Memory B cell (primary cell): Measurements from ENCODE around the gene CDC40.

ENCODE experiments used
- ATAC-seq: fragments of 150-1000 bp; cut with Tn5 transposase; 2 replicates; pipeline ENCODE4 v1.10.0; 2021; ENCODE audit warnings: low read depth, mild to moderate bottlenecking, moderate library complexity
- DNase-seq, 2 donors: peaks; one replicate each; pipeline ENCODE4 v3.0.0; 2022; ENCODE audit warnings: low spot score in 2 of 2
- H3K27ac Mint-ChIP-seq: one replicate; pipeline ENCODE4 v1.8.0; 2022; ENCODE audit warnings: mild to moderate bottlenecking, moderate library complexity, mixed read lengths
- H3K27me3 Mint-ChIP-seq: one replicate; pipeline ENCODE4 v1.8.0; 2022; ENCODE audit warnings: mixed read lengths
- H3K36me3 Mint-ChIP-seq: one replicate; pipeline ENCODE4 v1.8.0; 2022; ENCODE audit warnings: mild to moderate bottlenecking, mixed read lengths
- H3K4me1 Mint-ChIP-seq: one replicate; pipeline ENCODE4 v1.8.0; 2022; ENCODE audit warnings: mixed read lengths
- H3K4me3 Mint-ChIP-seq: one replicate; pipeline ENCODE4 v1.8.0; 2022; ENCODE audit warnings: mild to moderate bottlenecking, moderate library complexity, mixed read lengths
- H3K9me3 Mint-ChIP-seq: one replicate; pipeline ENCODE4 v1.8.0; 2022; ENCODE audit warnings: mixed read lengths

CDC40 gene

DNA sequence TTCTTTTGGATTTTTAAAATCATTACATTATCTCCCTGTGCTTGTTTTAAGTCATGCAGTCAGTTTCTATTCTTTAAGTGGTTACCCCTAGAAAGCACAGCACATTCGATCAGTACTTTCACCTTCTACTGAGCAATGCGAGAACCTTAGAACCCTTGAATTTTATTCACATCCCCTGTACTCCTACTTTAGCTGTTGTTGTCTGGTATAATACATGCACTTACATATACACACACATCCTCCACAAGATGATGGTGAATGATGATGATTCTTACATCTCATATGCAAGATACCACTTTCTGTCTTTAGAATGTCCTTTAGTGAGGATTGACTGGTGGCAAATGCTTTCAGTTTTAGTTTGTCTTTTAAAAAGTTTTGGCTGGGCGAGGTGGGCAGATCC is 5.7 kb downstream of the CDC40 start:
- Mint-ChIP-seq H3K4me3 (peak overlapping the region; percentile 56), H3K27me3 (no peaks in the 10 kb centered on the region), H3K27ac (peak overlapping the region; percentile 74), H3K9me3 (no peaks in the 10 kb centered on the region), H3K36me3 (peaks cover 8% of the 10 kb centered on the region), H3K4me1 (peaks cover 13% of the 10 kb centered on the region)
- DNase-seq = no peak
- ATAC-seq = no peak

- H3K27ac Mint-ChIP-seq = peak overlapping the region; percentile 4
- ATAC-seq (no peak), DNase-seq (no peak)
- peaks cover 12% of the 10 kb centered on the region for H3K36me3 Mint-ChIP-seq
- no peaks in the 10 kb centered on the region for H3K9me3 Mint-ChIP-seq
- H3K27me3 Mint-ChIP-seq = no peaks in the 10 kb centered on the region
- no peak overlapping the region for H3K4me3 Mint-ChIP-seq
- H3K4me1 Mint-ChIP-seq = peaks cover 13% of the 10 kb centered on the region
Observed at GRCh38 chr6:110188791-110189190, 8.6 kb downstream of the CDC40 start.

DNA sequence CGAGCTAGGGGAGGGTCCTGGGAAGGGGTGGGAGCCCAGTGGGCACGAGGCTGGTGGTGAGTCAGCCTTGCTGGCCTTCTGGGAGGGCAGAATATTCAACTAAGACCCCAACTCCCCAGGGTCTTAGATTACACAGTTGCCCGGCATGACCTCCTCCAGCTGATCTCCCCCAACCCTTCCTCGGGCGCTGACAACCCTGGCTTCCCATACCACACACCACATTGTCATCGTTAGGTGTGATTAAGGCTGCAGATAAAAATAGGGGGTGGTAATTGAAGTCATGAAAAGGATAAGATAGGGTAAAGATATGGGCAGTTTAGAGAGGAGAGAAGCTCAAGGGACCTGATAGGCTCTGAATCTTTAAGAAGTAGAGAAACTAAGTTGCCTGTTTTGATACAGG is 10.5 kb downstream of the CDC40 start:
- ATAC-seq = no peak
- Mint-ChIP-seq H3K36me3 (peaks cover 11% of the 10 kb centered on the region), H3K27ac (no peak overlapping the region), H3K9me3 (no peaks in the 10 kb centered on the region), H3K4me1 (peaks cover 17% of the 10 kb centered on the region), H3K4me3 (no peak overlapping the region), H3K27me3 (no peaks in the 10 kb centered on the region)
- no peak for DNase-seq

DNA sequence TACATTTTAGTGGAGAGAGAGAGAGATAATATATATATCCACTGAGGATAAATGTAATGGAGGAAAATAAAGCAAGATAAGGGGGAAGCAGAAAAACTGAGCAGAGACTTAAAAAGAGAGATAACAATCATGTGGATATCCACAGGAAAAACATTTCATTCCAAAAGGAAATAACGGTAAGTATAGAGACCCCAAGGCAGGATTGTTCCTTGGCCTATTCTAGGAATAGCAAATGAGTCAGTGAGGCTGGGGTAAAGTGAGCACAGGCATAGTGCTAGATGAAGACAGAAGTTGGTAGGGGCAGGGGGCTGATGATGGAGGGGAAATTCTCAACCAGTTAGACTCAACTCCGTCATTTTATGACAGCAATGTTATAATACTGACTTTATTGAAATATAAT is 11.2 kb downstream of the CDC40 start:
- no peak for ATAC-seq
- DNase-seq = no peak
- H3K4me1 Mint-ChIP-seq = peaks cover 13% of the 10 kb centered on the region
- no peaks in the 10 kb centered on the region for H3K9me3 Mint-ChIP-seq
- peaks cover 7% of the 10 kb centered on the region for H3K36me3 Mint-ChIP-seq
- H3K27ac Mint-ChIP-seq = no peak overlapping the region
- H3K4me3 Mint-ChIP-seq = no peak overlapping the region
- no peaks in the 10 kb centered on the region for H3K27me3 Mint-ChIP-seq

DNA sequence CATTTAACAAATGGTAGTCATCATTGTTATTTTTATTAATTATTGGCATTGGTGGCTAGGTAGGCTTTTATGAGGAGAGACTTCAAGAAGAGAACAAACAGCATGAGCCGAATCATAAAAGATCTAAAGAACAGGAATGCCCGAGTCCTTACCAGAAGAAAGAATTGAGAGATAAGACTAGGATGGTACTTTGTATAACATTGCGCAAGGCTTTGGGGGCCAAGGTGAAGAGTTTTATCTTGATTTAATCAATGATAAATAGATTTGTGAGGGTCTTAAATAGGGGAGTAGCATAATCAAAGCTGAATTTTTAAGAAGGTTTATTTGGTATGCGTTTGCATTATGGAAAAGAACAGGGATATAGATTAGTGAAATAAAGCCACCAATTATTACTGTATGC is 15.4 kb downstream of the CDC40 start:
- Mint-ChIP-seq H3K36me3 (peaks cover 12% of the 10 kb centered on the region), H3K9me3 (no peaks in the 10 kb centered on the region), H3K4me3 (no peak overlapping the region), H3K4me1 (peaks cover 5% of the 10 kb centered on the region), H3K27ac (no peak overlapping the region), H3K27me3 (no peaks in the 10 kb centered on the region)
- ATAC-seq (no peak), DNase-seq (no peak)

DNA sequence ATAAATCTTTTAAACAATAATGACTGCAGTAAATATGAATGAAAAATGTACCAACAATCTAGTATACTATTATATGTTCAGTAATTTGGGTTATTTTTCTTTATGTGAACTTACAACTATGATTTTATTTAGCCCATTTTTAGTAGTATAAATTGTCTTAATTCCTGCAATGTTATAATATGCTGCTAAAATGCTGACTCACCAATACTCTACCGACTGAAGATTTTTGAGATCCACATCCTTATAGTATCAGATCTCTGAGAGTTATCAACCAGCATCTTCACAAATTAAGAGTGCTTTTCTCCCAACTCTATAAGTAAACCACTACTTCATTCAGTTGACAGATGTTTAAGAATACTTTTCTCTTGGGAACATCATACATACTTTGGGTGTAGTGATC is 16.6 kb downstream of the CDC40 start:
- peaks cover 12% of the 10 kb centered on the region for H3K36me3 Mint-ChIP-seq
- no peaks in the 10 kb centered on the region for H3K9me3 Mint-ChIP-seq
- no peak overlapping the region for H3K4me3 Mint-ChIP-seq
- ATAC-seq (no peak), DNase-seq (no peak)
- H3K4me1 Mint-ChIP-seq = peaks cover 8% of the 10 kb centered on the region
- H3K27me3 Mint-ChIP-seq = no peaks in the 10 kb centered on the region
- H3K27ac Mint-ChIP-seq = no peak overlapping the region

GRCh38 chr6:110198561-110198960 is 18.3 kb downstream of the CDC40 start:
- DNase-seq (no peak), ATAC-seq (no peak)
- Mint-ChIP-seq H3K9me3 (no peaks in the 10 kb centered on the region), H3K4me1 (peaks cover 13% of the 10 kb centered on the region), H3K36me3 (peaks cover 14% of the 10 kb centered on the region), H3K27me3 (no peaks in the 10 kb centered on the region), H3K27ac (no peak overlapping the region), H3K4me3 (no peak overlapping the region)

DNA sequence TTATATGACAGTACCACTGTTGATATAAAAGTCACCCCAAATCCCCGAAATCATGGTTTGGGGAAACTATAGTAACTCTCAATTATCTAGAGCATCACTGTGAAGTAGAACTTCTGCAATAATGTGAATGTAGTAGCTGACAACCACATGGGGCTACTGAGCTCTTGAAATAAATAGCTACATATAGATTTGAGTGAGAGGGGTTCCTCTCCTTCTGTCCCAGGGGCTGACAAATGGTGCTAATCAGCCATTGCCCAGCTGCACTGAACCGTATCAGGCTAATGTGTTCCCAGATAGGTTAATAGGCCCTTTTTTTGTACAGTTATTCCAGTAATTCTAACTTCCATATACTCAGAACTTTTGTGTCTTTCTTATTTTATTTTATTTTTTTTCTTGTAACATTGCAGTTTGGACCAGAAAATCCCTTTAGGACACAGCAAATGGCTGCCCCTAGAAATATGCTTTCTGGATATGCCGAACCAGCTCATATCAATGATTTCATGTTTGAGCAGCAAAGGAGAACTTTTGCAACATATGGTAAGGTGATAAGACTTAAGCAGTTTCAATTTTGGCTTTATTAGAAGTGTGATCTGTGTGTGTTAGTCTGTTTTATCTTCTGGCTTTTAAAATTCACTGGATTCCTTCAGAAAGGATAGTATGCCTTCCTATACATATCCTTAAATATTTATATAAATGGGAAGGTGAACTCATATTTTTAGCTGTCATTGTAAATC is 21.1 kb downstream of the CDC40 start:
- DNase-seq = no peak
- peaks cover 11% of the 10 kb centered on the region for H3K36me3 Mint-ChIP-seq
- H3K9me3 Mint-ChIP-seq = no peaks in the 10 kb centered on the region
- H3K27ac Mint-ChIP-seq = peak overlapping the region; percentile 83
- H3K27me3 Mint-ChIP-seq = no peaks in the 10 kb centered on the region
- peaks cover 15% of the 10 kb centered on the region for H3K4me1 Mint-ChIP-seq
- ATAC-seq = no peak
- H3K4me3 Mint-ChIP-seq = no peak overlapping the region

DNA sequence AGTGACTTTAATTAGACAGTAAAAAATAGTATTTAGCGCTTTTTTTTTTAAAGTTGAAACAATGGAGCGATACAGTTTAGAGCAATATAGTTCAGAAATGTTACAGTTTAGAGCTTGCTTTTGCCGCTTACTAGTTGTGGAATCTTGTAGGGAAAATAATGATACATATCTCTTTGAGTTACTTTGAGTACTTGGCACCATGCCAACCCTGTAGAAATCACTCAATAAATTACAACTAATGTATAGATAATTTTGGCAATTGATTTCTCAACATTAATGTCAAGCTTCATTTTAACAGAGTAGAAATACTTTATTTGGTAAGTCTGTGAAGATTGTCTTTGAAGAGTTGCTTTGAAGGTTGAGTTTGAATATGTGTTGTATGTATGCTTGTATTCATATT is 27.4 kb downstream of the CDC40 start:
- H3K27me3 Mint-ChIP-seq = no peaks in the 10 kb centered on the region
- ATAC-seq = no peak
- peaks cover 10% of the 10 kb centered on the region for H3K4me1 Mint-ChIP-seq
- DNase-seq = no peak
- H3K4me3 Mint-ChIP-seq = no peak overlapping the region
- no peaks in the 10 kb centered on the region for H3K9me3 Mint-ChIP-seq
- H3K27ac Mint-ChIP-seq = no peak overlapping the region
- H3K36me3 Mint-ChIP-seq = peaks cover 17% of the 10 kb centered on the region

DNA sequence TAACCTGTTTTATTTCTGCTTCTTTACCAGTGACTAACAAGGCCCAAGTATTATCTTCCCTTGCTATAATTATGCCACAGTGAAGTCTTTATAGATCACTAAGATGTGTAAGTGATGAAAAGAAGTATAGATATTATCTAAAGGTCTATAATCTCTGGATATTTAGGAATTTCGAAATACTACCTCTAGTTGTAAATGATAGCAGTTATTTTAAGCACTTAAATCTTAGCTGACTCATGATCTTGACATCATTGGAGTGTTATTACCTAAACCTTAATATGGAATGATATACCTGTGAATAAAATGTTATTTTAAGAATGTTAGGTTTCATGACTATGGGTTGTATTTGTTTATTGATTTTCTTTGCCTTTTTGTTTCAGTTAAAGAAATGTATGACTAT is 31.5 kb downstream of the CDC40 start:
- H3K27ac Mint-ChIP-seq = no peak overlapping the region
- H3K36me3 Mint-ChIP-seq = peaks cover 33% of the 10 kb centered on the region
- no peaks in the 10 kb centered on the region for H3K27me3 Mint-ChIP-seq
- H3K4me1 Mint-ChIP-seq = peaks cover 2% of the 10 kb centered on the region
- no peak overlapping the region for H3K4me3 Mint-ChIP-seq
- H3K9me3 Mint-ChIP-seq = no peaks in the 10 kb centered on the region
- DNase-seq (no peak), ATAC-seq (no peak)

DNA sequence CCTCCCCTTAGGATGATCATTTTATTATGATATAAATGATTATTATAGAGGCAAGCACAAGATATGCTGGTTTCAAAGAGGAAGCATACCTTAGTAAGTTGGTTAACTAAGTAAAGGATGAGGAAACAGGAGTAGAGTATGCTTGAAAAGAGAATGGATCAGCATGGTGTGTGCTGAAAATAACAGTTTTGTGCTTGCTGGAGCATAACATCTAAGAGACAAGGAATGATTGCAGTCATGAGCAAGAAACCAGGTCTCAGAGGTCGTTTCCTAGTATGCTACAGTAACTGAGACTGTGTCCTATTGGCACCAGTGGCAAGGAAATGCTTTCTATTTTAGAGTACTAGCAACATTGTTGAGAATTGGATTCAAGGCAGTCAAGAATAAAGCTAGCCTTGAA is 34.1 kb downstream of the CDC40 start:
- Mint-ChIP-seq H3K9me3 (no peaks in the 10 kb centered on the region), H3K36me3 (peaks cover 37% of the 10 kb centered on the region), H3K4me1 (peaks cover 2% of the 10 kb centered on the region), H3K27me3 (no peaks in the 10 kb centered on the region), H3K27ac (peak overlapping the region; percentile 35), H3K4me3 (no peak overlapping the region)
- DNase-seq (no peak), ATAC-seq (no peak)

GRCh38 chr6:110216140-110216539 is 35.9 kb downstream of the CDC40 start:
- H3K4me3 Mint-ChIP-seq = no peak overlapping the region
- no peak for DNase-seq
- H3K4me1 Mint-ChIP-seq = peaks cover 2% of the 10 kb centered on the region
- peaks cover 39% of the 10 kb centered on the region for H3K36me3 Mint-ChIP-seq
- ATAC-seq = no peak
- H3K27me3 Mint-ChIP-seq = no peaks in the 10 kb centered on the region
- H3K27ac Mint-ChIP-seq = peak overlapping the region; percentile 2
- no peaks in the 10 kb centered on the region for H3K9me3 Mint-ChIP-seq

DNA sequence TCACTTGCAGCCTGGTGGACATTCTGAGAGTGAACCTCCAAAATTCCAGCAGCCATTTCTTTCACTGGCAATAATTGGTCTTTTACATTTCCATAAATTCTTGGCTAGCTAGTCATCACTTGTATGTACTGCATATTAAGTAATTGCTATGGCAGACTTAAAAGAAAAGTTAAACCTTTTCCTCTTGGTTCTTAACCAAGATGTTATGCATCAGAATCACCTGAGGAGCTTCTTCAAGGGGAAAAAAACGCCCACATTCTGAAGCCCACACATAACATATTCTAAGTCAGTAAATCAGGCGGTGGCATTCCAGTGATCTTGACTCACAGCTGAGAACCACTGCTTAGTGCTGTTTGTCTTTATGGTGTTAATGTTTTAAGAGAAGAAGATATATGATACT is 37.0 kb downstream of the CDC40 start:
- H3K27me3 Mint-ChIP-seq = no peaks in the 10 kb centered on the region
- peaks cover 2% of the 10 kb centered on the region for H3K4me1 Mint-ChIP-seq
- no peak for ATAC-seq
- no peak overlapping the region for H3K4me3 Mint-ChIP-seq
- no peaks in the 10 kb centered on the region for H3K9me3 Mint-ChIP-seq
- H3K27ac Mint-ChIP-seq = no peak overlapping the region
- peaks cover 36% of the 10 kb centered on the region for H3K36me3 Mint-ChIP-seq
- no peak for DNase-seq

DNA sequence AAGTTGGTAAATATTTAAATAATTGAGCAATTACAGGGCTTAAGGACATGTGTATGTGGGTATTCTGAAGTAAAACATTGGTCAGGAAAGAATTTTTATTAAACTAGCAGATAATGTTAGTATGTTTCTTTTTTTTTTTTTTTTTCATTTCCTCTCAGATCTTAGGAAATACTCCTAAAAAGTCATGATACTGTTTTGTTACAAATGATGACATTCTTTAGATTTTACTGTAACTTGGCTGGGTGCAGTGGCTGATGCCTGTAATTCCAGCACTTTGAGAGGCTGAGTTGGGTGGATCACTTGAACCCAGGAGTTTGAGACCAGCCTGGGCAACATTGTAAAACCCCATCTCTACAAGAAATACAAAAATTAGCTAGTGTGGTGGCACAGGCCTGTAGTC is 41.5 kb downstream of the CDC40 start:
- Mint-ChIP-seq H3K9me3 (no peaks in the 10 kb centered on the region), H3K36me3 (peaks cover 24% of the 10 kb centered on the region), H3K27me3 (no peaks in the 10 kb centered on the region), H3K4me1 (no peaks in the 10 kb centered on the region), H3K4me3 (no peak overlapping the region), H3K27ac (no peak overlapping the region)
- DNase-seq (no peak), ATAC-seq (no peak)

DNA sequence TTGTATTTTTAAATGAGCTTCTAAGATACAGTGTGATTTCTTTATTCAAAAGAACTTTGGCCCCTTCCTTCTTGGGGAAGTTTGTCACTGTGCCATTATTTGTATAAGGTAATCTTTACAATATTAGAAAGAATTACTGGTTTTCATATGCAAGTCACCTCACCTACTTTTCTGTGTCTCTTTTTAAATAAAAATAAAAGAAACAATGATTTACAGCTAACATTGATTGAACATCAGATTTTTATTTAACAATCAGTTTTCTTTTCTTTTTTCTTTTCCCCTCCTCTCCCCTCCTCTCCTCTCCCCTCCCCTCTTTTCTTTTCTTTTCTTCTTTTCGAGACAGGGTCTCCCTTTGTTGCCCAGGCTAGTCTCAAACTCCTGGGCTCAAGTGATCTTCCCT is 46.0 kb downstream of the CDC40 start:
- ATAC-seq (no peak), DNase-seq (no peak)
- H3K27ac Mint-ChIP-seq = peak overlapping the region; percentile 56
- H3K4me1 Mint-ChIP-seq = no peaks in the 10 kb centered on the region
- no peaks in the 10 kb centered on the region for H3K27me3 Mint-ChIP-seq
- no peak overlapping the region for H3K4me3 Mint-ChIP-seq
- H3K9me3 Mint-ChIP-seq = no peaks in the 10 kb centered on the region
- H3K36me3 Mint-ChIP-seq = peaks cover 11% of the 10 kb centered on the region
